ENCODE measurements around the gene FAM222A. TPM values are rescaled to one million over a fixed set of nuclear protein-coding genes. Genes with fewer than 3 reads are reported as not detected.

FAM222A gene
- total RNA-seq, 1 experiment from 2014 or later, result 3.7 TPM

GRCh38 chr12:109718390-109718789, 4.8 kb downstream of the FAM222A start:
- no peak for DNase-seq (ENCODE audit: low read depth, low spot score)
- no TSS peak for BruUV-seq (replicated peaks)
- ChIA-PET POLR2A (no interaction called here), RAD21 (ENCODE audit: low non-redundant PET in 1 of 2, low total read pairs in 2 of 2, uncharacterized antibody in 2 of 2, unreplicated experiment in 2 of 2) (no interaction called here), CTCF (interaction anchor here (0.7 kb wide), 1 partner anchor 21 kb away, joined by 3 read pairs; no protein-coding TSS in a partner anchor)
- TF ChIP-seq FOSL1 (IDR thresholded peaks at IDR 0.05; ENCODE audit: low read depth) (no peak), CBX3 (IDR thresholded peaks at IDR 0.05; ENCODE audit: low read depth) (no peak), EGR1 (IDR thresholded peaks at IDR 0.05; ENCODE audit: low read depth) (no peak), REST (IDR thresholded peaks at IDR 0.05; ENCODE audit: low read depth) (no peak), CTCF (IDR thresholded peaks at IDR 0.05 in 2 of 3, conservative IDR thresholded peaks at IDR 0.05 in 1 of 3; ENCODE audit: borderline replicate concordance in 1 of 3, insufficient read depth in 1 of 3, low read depth in 2 of 3, low read length in 2 of 3) (no peak), MAX (IDR thresholded peaks at IDR 0.05) (no peak), ZBTB33 (IDR thresholded peaks at IDR 0.05; ENCODE audit: extremely low read depth, insufficient replicate concordance, low read length) (no peak), ZFX (IDR thresholded peaks at IDR 0.05) (no peak), RAD21 (IDR thresholded peaks at IDR 0.05; ENCODE audit: low read depth) (no peak), POLR2AphosphoS5 (IDR thresholded peaks at IDR 0.05; ENCODE audit: low read depth, low read length) (no peak), YY1 (IDR thresholded peaks at IDR 0.05; ENCODE audit: extremely low read depth, insufficient replicate concordance, low read depth, low read length) (no peak), CEBPB (IDR thresholded peaks at IDR 0.05; ENCODE audit: low read depth) (no peak), ZNF274 (IDR thresholded peaks at IDR 0.05; ENCODE audit: low read depth, low read length) (no peak), SP1 (IDR thresholded peaks at IDR 0.05; ENCODE audit: low read depth) (no peak), TCF7L2 (IDR thresholded peaks at IDR 0.05; ENCODE audit: borderline replicate concordance, extremely low read depth, insufficient read depth, insufficient read length) (no peak)
- no peaks in the 10 kb centered on the region for H3K27me3 ChIP-seq (ENCODE audit: insufficient read depth, low read length)
- no peaks in the 10 kb centered on the region for H3K79me2 ChIP-seq (ENCODE audit: insufficient read depth, low read length)
- no peaks in the 10 kb centered on the region for H3K36me3 ChIP-seq (ENCODE audit: control insufficient read depth in 1 of 2, insufficient read depth in 2 of 2, low read length in 2 of 2)
- H4K20me1 ChIP-seq (ENCODE audit: insufficient read depth), result no peaks in the 10 kb centered on the region
- H3K27ac ChIP-seq (ENCODE audit: low read depth, low read length), result no peak overlapping the region
- no peaks in the 10 kb centered on the region for H3K9me3 ChIP-seq (ENCODE audit: control insufficient read depth in 1 of 2, insufficient read depth in 1 of 2, low read depth in 1 of 2, low read length in 2 of 2)
- no peak overlapping the region for H3K4me3 ChIP-seq (replicated peaks in 1 of 2; ENCODE audit: low read depth in 1 of 2, low read length in 2 of 2)
- no peak overlapping the region for H2AFZ ChIP-seq (ENCODE audit: low read depth, low read length, poor library complexity, severe bottlenecking)
- no peak overlapping the region for H3K9ac ChIP-seq (ENCODE audit: low read length)
- no peak overlapping the region for H3K4me2 ChIP-seq (ENCODE audit: low read length)
- peaks cover 6 to 17% of the 10 kb centered on the region in 2 experiments; a peak in 3 of 4 replicates for H3K4me1 ChIP-seq (ENCODE audit: control insufficient read depth in 1 of 2, insufficient read depth in 2 of 2, low read length in 2 of 2)
- no peak for ATAC-seq
- intact Hi-C loops (cut with micrococcal nuclease), result no loop called here
- no peaks in the 10 kb centered on the region for H3K9me2 ChIP-seq (ENCODE audit: insufficient read depth)
